HPDE6-E6E7 (cell line): ENCODE results near the gene PAFAH1B2.
A peak's percentile ranks its signal among the peaks of the same experiment; 100 is the strongest.
"Not testable (repeated sequence)": the region's sequence is repeated elsewhere in the genome, so short reads cannot be mapped to it uniquely, and the experiment has no call there.

ENCODE experiments used
- DNase-seq: peaks from one replicate; pipeline ENCODE4 v3.0.0; 2011; ENCODE audit warnings: missing footprints; ENCODE audit errors: extremely low spot score

The PAFAH1B2 gene

DNA sequence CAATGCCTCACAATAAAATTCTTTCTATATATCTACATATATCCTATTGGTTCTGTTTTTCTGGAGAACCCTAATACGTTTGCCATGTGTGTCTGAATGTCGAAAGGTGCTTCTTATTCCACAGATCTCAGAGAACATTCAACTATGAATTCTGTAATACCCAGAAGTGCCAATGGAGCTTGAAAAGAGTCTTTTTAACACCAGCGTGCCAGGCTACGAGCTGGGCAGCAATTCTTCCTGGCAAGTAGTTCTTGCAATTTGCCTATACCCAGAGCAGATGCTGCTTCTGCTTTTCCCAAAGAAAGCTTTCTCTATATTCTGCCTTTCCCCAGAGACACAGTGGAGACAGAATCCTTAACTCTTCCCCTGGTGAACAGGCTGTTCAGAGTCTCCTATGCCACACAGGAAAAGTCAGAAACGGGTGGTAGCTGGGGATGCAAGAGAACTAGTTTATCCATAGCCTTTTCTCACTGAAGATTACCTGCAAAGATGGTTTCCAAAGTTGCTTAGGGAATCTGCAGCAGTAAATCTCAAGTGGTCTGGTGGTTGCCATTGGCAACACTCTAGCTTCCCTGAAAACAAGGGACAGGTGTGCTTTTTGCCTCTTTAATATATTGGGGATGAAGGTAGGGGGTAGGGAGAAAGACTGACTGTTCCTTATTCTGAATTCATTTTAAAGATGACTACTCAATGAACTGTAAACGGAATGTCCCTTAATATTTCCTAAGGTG, 16.8 kb upstream of the PAFAH1B2 start:
- DNase-seq, result no peak

DNA sequence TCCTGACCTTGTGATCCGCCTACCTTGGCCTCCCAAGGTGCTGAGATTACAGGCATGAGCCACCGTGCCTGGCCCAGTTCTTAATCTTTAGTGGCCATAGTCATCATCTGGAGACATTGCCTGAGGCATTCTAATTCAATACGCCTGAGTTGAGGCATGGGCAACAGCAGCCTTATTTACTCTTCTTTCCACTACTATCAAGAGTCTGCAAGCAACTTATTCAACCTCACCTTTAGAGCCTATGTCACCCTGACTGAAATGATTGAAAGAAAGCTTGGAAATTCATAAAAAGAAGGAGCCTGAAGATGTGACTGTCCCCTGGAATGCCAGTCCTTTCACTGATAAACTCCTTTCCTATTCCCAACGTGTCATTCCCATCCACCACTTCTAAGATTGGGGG, 15.8 kb upstream of the PAFAH1B2 start:
- no peak for DNase-seq

DNA sequence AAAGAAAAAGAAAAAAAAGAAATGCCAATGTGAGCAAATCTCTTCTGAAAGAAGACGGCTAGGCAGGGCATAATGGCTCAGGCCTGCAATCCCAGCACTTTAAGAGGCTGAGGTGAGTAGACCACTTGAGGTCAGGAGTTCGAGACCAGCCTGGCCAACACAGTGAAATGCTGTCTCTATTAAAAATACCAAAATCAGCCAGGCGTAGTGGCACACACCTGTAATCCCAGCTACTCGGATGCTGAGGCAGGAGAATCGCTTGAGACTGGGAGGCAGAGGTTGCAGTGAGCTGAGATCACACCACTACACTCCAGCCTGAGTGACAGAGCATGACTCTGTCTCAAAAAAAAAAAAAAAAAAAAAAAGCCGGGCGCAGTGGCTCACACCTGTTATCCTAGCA, 13.7 kb upstream of the PAFAH1B2 start:
- DNase-seq, result not testable (repeated sequence)

DNA sequence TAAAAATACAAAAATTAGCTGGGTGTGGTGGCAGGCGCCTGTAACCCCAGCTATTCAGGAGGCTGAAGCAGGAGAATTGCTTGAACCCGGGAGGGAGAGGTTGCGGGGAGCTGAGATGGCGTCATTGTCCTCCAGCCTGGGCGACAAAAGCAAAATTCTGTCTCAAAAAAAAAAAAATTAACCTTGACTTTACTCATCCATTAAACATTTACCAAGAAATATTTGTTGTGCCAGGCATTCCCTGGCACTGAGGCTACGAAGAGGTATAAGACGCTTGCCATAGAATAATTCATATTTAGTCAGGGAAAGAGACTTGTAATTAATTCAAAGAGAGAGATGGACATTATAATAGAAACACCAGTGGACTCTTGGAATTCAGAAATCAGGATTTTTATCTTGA, 13.2 kb upstream of the PAFAH1B2 start:
- no peak for DNase-seq

DNA sequence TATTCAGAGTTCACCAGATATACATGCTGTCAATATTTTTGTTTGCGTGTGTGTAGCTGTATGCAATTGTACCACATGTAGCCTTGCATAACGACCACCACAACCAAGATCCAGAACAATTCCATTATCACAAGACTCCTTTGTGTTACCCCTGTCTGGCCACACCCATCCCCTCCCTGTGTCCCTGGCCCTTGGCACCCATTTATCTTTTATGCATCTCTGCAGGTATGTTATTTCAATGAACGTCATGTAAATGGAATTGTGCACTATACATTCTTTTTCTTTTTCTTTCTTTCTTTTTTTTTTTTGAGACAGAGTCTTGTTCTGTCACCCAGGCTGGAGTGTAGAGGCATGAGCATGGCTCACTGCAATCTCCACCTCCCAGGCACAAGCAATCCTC, 9.7 kb upstream of the PAFAH1B2 start:
- DNase-seq, result no peak

DNA sequence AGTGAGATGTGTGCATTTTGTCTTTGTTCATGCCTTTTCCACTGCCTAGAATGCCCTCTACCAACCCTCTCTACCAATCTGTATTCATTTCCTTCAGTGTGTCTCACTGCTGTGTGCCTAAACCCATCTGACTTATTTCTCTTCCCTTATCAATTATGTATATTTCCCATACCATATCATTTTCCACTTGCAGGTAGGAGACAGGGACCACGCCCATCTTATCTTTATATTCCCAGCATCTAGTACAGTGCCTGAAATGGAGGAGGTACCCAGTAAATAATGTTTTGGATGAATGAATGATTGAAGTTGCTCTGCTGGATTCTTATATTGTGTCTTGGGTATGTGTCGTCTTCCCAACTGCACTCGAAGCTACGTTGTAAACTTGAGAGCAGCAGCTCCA, 9.1 kb upstream of the PAFAH1B2 start:
- DNase-seq, result not testable (repeated sequence)

DNA sequence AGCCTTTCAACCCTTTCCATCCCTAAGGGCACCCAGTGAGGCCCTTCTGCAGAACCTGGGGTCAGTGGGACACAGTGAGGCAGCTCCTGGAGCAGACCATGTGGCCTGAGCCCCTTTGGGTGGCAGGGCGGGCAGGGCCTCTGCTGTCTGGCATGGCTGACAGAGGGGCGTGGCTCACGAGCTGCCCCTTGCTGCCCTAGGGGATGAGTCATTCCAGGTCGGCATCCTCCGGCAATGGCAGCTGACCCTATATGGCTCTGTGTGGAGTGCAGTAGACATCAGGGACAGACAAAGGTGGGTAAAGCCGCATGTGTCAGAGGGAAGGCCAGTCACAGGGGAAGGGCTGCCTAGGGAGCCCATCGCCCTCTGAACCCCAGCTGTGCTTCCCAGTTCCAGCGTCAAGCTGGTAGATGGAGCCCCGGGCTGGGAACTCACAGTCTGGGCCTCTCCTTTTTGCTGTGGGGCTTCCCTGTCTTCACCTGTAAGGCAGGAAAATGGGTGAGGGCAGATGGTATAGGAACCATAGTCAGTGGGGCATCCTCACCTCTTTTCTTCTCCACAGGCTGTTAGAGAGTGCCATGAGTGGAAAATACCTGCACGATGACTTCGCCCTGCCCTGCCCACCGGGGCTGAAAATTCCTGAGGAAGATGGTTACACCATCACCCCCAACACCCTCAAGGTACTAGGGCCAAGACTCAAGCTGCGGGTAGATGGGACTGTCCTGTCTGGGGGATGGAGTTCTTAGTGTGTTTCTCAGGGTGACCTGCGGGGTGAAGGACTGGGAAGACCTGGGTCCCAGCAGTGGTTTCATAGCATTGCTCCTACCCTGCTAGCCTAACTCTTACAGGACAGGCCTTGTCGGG, 6.6 kb upstream of the PAFAH1B2 start:
- DNase-seq, result not testable (repeated sequence)

DNA sequence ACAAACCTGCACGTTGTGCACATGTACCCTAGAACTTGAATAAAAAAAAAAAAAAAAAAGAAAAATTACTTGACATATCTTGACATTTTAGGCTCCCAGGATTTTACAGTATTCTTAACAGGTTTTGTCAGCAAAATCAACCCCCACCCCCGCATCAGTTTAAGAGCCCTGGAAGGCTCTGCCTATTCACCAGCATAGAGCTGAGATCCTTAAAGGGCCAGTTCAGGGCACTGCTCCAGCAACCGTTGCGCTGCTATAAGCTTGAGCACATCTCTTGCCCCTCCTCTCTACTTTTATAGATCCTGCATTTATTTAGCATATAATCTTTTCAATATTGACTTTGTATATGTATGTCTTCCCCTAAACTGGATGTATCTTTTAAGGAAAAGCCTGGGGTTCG, 697 bp upstream of the PAFAH1B2 start:
- peak; percentile 34 for DNase-seq

DNA sequence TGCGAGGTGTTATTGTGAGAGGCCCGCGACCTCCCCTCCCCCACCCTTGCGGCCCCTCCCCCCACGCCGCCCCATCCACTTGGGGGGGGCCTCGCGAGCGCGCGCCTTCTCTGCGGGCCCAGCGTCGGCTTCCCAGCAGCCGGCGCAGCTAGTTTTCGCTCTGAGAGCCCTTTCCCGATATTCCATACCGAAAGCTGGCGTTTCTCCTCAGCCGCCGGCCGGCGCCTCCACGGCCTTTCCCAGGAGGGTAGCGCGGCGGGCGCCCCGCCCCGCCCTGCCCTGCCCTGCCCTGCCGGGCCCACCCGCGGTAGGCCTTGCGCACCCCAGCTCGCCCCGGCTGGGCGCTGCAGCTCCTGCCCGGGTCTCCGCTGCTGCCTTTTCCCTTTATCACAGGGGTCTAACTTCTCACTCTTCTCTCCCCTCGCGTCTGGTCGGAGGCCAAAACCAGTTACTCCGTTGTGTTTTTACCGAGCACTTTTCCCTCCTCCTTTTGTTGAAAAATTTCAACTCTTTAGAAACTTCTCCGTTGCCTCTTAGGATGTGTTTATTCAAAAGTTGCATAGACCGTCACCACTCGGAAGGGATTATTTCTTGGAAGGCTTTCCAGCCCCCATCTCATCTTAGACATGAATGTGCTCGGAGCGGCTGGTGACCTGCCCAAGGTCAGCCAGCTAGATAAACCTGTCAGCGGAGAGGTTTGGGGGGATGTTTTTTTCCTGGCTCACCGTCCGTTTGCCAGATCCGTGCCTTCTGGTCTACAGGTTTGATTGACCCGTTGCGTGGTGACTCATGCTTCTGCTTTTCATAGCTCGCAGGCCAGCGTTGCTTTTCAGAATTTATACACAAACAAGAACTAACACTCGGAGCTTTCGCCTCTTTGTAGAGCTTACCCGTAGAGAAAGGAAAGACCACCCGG, 648 bp downstream of the PAFAH1B2 start:
- DNase-seq, result peak; percentile 84

DNA sequence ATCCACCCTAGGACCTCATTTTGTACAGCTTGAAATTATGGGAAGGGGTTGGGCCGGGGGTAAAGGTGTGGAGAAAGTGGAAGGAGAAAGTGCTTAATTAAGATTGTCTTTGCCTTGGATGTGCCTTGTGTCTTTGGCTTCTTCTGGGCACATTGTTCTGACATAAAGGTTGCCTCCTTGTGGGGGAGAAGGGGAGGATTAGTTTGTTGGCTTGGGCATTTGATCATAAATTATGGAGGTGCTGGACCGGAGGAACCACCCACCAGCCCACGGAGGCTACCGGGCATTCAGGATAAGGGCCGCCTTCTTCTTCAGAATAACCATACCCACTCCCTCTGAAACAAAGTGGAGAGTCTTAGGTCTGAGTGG, 1.3 kb downstream of the PAFAH1B2 start:
- peak; percentile 20 for DNase-seq

DNA sequence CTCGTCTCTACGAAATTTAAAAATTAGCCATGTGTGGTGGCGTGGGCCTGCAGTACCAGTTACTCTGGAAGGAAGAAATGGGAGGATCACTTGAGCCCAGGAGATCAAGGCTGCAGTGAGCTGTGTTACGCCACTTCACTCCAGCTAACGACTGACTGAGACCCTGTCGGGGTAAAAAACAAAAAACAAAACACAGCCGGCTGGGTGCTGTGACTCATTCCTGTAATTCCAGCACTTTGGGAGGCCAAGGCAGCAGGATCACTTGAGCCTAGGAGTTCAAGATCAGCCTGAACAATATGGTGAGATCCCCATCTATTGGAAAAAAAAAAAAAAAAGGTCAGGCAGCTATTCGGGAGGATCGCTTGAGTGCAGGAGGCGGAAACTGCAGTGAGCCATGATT, 2.4 kb downstream of the PAFAH1B2 start:
- DNase-seq, result no peak

DNA sequence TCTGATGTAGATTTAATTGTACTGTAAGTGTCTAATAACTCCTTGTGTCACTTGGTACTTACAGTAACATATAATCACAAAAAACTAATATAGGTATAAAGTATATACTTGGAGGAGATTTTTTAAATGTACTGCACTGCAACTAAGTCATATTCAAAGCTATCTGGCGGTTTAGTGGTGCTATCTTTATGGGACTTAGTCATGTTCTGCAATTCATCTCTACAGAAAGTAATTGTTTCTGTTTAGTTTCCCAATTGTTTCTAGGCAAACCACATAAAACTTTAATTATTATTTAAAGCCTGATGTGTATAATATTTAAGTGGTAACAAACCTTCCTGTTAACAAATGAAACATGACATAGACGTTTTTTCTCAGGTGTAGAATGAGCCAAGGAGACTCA, 8.0 kb downstream of the PAFAH1B2 start:
- no peak for DNase-seq

DNA sequence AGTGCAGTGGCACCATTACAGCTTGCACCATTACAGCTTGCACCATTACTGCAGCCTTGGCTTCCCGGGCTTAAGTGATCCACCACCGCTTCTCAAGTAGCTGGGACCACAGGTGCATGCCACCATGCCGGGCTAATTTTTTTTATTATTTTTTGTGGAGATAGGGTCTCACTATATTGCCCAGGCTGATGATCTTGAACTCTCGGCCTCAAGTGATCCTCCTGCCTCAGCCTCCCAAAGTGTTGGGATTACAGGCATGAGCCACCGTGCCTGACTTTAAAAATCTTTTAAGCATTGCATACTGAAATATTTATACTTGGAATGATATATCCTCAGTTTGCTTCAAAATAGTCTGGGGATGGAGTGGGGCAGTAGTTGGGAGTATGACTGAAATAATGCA, 10.4 kb downstream of the PAFAH1B2 start:
- no peak for DNase-seq

DNA sequence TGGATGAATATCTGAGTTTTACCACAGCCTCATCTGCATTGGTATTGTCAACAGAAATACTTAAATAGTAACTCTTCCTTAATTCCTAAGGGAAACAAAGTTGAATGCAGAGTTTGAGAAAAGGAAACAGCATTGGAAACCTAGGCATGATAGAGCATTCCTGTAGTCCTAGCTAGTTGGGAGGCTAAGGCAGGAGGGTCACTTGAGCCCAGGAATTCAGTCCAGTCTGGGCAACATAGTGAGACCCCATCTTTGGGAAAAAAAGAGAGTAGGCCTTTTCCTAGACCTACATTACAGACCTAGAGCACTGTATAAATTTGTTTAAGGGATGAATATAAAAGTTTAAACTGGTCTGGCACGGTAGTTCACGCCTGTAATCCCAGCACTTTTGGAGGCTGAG, 13.4 kb downstream of the PAFAH1B2 start:
- no peak for DNase-seq

DNA sequence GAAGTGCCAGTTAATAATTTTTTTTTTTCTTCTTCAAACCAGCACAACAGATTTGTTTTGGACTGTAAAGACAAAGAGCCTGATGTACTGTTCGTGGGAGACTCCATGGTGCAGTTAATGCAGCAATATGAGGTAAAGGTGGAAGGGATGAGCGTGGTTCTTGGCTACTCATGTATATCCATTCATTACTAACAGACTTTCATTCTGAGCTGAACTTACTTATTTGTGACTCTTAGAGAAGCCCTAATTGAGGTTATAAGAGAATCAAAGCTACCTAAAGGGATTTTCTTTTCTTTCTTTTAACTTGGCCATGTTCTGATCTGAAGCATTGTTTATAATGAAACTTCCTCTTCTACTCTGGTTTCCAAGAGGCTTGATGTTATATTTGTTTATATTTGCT, 15.8 kb downstream of the PAFAH1B2 start:
- no peak for DNase-seq

DNA sequence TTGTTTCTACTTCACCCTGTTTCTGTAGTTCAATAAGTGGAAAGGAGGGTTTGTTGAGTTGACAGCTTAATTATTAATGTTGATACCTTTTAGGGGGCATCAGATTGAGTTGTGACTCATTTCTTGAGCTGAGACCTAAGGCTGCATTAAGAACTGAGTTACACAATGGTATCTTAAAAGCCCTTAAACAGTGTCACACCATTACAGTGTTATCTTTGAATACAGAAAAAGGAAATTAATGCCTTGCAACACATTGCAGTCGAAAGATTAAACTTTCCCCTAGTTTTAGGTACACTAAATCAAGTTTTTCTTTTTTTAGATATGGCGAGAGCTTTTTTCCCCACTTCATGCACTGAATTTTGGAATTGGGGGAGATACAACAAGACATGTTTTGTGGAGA, 16.7 kb downstream of the PAFAH1B2 start:
- DNase-seq, result no peak

DNA sequence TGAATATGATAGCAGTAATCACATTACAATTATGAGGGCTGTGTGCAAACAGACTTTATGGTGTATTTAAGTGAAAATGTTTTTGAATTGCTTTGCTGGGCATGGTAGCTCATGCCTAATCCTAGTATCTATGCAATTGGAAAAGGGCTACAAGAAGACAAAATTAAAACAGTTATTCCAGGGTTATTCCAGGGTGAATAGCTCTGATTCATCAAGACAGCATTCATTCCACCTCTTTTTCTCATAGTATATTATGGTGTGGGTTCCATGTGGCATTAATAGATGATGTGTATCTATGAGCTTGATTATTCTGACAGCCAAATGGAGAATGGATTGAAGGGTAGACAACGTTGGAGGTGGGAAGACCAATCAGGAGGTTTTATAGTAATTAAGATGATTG, 22.4 kb downstream of the PAFAH1B2 start:
- no peak for DNase-seq

DNA sequence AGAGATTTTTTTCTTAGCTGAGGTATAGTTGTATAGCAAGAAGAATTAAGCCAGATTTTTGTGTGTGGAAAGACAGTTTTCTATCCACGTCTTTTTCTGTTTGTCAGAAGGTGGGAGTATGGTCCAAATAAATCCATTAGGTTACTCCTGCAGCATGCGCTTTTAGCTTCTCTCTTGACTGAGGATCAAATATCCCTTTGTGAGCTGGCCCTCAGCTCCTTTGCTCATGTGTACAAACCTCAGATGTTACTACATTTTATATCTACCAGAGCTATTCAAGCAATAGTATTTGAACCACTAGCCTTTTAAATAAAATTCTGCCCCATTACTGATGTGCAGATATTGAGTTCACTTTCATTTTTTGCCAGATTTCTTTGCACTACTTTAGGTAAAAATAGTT, 25.6 kb downstream of the PAFAH1B2 start:
- no peak for DNase-seq

DNA sequence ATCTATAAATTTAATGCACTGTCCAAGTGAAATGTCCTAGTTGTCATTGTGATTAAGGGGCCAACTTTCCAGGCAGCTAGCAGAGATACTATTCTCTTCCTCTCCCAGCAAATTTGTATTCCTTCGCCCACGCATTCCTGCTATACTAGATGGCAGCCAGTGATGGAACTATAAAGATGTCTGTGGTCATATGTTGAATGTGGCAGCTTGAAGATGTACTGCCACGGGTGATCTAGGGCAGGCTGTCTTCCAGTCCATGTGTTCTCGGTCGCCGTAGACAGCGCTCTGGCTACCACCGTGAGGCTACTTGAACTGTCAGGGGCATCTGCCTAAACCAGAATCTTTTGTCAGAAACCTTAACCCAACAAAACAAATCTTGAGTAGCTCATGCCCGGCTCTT, 26.1 kb downstream of the PAFAH1B2 start:
- DNase-seq, result no peak

DNA sequence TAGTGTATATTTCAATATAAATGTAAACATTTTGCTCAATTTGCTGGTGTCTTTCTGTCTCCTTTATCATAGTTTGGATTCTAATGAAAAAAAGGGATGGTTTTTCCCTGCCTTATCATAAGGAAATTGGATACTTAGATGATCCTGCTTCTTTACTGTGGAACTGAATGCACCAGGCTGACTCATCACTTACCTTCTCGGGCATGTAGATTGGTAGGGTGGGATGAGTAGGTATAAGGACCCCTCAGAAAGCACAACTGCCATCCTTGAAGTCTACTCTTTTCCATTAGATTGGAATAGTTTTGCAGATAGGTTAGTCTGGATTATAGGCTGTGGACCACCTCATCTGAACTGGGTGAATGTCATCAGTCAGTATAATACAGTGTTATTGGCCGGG, 26.9 kb downstream of the PAFAH1B2 start:
- DNase-seq, result no peak

DNA sequence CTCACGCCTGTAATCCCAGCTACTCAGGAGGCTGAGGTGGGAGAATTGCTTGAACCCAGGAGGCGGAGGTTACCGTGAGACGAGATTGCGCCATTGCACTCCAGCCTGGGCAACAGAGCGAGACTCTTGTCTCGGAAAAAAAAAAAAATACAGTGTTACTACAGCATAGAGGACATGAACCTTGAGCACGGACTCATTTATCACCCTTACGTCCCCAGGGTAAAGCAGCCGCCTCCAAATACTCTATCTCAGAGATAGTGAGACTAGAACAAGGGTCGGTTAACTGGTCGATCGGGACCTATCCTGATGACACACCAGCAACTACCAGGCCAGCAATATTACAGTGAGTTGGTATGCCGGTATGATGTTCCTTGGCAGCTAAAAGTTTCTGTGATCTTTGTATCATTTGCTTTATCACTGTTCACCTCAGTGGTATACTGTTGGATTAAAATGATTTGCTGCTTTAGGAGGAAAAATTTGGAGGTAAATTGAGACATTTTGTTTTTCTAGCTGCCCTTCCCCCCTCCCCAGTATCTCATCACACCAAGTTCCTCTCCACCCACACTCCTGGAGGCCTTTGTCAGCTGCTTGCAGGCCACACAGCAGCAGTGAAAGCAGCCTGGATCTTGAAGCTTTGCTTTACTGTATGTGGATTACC, 27.4 kb downstream of the PAFAH1B2 start:
- DNase-seq, result no peak
